SH-SY5Y (cell line): ENCODE data around the gene HTR6.

Experiments used
- GATA2 ChIP-seq: IDR thresholded peaks from 2 replicates; pipeline ENCODE4 v1.6.1; 2011; ENCODE audit warnings: mild to moderate bottlenecking, low read depth, low read length
- GATA3 ChIP-seq: IDR thresholded peaks from 2 replicates; pipeline ENCODE4 v1.6.1; 2011; ENCODE audit warnings: low read depth, mild to moderate bottlenecking, low read length, moderate library complexity

DNA sequence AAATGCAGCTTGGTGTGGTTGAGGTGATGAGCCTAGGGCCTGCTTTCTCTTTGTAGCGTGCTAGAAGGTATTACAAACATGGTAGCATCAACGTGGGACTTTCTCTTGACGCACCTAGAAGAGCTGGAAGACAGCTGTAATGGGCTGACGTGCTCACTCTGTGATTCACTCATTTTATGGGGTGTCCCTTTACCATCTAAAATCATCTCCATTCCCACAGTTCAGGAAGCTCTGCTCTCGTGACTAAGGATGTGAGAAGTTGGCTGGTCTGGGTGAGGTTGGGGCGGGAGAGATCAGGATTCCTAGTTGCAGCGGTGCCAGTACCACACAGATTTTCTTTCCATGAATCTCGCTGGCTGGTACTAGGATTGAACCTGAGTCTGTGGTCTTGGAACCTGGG, 4.2 kb downstream of the HTR6 start:
- TF ChIP-seq GATA3 (no peak), GATA2 (no peak)
